Left ventricle myocardium inferior (tissue), 1 donor: Measurements from ENCODE around the gene HDAC4. TPM values are rescaled to one million over a fixed set of nuclear protein-coding genes. Genes with fewer than 3 reads are reported as not detected.

Experiments used
- DNase-seq: peaks from one replicate; pipeline ENCODE4 v3.0.0-alpha.2; 2020
- H3K27ac ChIP-seq: fragments of 200-600 bp; replicated peaks from 2 replicates; pipeline ENCODE4 v1.8.0; 2021
- H3K27me3 ChIP-seq: fragments of 200-600 bp; 2 replicates; pipeline ENCODE4 v1.8.0; 2021; ENCODE audit warnings: low read depth
- H3K36me3 ChIP-seq: fragments of 200-600 bp; 2 replicates; pipeline ENCODE4 v1.8.0; 2021
- H3K4me1 ChIP-seq: fragments of 200-600 bp; 2 replicates; pipeline ENCODE4 v1.8.0; 2021
- H3K4me3 ChIP-seq: fragments of 200-600 bp; 2 replicates; pipeline ENCODE4 v1.8.0; 2021; ENCODE audit warnings: mild to moderate bottlenecking, moderate library complexity
- H3K9me3 ChIP-seq: fragments of 200-600 bp; replicated peaks from 2 replicates; pipeline ENCODE4 v1.8.0; 2021
- intact Hi-C: fragments of 100-400 bp; cut with micrococcal nuclease; formaldehyde crosslinking; loops from one replicate; pipeline ENCODE4 v1.11.0; 2022
- total RNA-seq: library from RNA; stranded (reverse); fragmentation: NEBNext Ultra II Directional; extraction: Animal tissue kit (Norgen Biotek cat#: 25700); gene quantifications from one replicate; pipeline ENCODE4 v1.2.1, GENCODE V29; 2021
- TF ChIP-seq, protein P1 (sequence below): fragments of 200-600 bp; IDR thresholded peaks from 2 replicates; pipeline ENCODE4 v1.8.0; 2021; ENCODE audit warnings: antibody characterized with exemption, mild to moderate bottlenecking, borderline replicate concordance
- donor health status: DM: no; HTN: yes; CAD: no; lungs with severe emphysema.

HDAC4 gene
- total RNA-seq, 1 donor from 2014 or later = 23.9 TPM

DNA sequence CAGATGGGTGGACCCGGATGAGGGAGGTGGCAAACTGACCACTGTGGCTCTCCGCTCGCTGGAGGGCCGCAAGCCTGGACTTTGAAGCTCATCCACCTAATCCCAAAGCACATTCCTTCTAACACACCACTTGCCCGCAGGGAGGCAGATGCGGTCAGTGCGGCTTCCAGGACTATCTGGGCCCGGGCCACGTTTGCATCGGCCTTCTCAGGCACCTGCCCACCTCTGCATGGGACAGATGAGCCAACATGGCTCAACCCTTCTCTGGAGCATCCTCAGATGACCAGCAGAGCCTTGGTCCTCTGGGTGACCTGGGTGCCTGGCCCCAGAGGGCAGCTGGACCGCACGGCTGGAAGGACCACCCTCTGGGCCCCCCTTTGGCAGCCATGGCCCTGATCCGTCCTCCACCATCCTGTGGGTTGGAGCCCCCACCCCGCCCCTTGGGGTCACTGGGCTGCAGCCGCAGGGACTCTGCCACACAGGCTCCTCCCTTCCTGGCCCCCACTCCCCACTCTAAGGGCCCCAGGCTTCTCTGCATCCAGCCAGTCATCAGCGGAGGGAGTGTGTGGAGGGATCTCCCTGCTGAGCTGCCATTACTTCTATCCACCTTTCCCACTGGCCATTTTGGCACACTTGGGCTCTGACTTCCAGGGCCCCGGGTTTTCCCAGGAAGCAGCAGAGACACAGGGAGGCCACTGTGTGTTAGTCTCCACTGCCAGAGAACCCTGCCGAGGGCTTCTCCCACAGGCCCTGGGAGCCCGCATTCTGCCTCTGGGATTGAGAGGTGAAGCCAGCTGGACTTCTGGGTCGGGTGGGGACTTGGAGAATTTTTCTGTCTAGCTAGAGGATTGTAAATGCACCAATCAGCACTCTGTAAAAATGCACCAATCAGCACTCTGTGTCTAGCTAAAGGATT, 12.3 kb downstream of the HDAC4 start:
- H3K27ac ChIP-seq = no peak overlapping the region
- DNase-seq = no peak
- no peak overlapping the region for H3K4me3 ChIP-seq
- peaks cover 8% of the 10 kb centered on the region for H3K36me3 ChIP-seq
- H3K4me1 ChIP-seq = peaks cover 39% of the 10 kb centered on the region
- TF ChIP-seq, protein P1, sequence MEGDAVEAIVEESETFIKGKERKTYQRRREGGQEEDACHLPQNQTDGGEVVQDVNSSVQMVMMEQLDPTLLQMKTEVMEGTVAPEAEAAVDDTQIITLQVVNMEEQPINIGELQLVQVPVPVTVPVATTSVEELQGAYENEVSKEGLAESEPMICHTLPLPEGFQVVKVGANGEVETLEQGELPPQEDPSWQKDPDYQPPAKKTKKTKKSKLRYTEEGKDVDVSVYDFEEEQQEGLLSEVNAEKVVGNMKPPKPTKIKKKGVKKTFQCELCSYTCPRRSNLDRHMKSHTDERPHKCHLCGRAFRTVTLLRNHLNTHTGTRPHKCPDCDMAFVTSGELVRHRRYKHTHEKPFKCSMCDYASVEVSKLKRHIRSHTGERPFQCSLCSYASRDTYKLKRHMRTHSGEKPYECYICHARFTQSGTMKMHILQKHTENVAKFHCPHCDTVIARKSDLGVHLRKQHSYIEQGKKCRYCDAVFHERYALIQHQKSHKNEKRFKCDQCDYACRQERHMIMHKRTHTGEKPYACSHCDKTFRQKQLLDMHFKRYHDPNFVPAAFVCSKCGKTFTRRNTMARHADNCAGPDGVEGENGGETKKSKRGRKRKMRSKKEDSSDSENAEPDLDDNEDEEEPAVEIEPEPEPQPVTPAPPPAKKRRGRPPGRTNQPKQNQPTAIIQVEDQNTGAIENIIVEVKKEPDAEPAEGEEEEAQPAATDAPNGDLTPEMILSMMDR = no peak
- no peaks in the 10 kb centered on the region for H3K27me3 ChIP-seq
- intact Hi-C loops = no loop called here
- H3K9me3 ChIP-seq = no peaks in the 10 kb centered on the region

DNA sequence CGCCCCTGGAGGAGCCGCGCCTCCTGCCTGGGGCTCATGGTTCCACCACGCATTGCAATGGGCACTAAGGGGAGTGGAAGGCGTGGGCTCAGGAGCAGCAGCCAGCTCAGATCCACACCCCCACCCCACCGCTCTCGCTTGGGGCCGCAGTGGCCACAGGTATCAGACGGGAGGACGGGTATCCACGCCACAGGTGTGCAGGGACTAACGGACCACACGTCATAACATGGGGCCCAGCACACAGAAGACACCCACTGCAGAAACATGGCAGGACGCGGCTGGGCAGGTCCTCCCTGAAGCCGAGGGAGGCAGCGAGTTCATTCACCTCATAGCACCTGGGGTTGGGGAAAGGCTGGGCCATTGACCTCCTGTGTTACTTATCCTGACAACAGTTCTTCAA, 13.0 kb downstream of the HDAC4 start:
- TF ChIP-seq, protein P1 = no peak
- no peak overlapping the region for H3K27ac ChIP-seq
- intact Hi-C loops = no loop called here
- peaks cover 32% of the 10 kb centered on the region for H3K4me1 ChIP-seq
- H3K9me3 ChIP-seq = no peaks in the 10 kb centered on the region
- H3K36me3 ChIP-seq = peaks cover 8% of the 10 kb centered on the region
- no peaks in the 10 kb centered on the region for H3K27me3 ChIP-seq
- no peak overlapping the region for H3K4me3 ChIP-seq
- DNase-seq = no peak

DNA sequence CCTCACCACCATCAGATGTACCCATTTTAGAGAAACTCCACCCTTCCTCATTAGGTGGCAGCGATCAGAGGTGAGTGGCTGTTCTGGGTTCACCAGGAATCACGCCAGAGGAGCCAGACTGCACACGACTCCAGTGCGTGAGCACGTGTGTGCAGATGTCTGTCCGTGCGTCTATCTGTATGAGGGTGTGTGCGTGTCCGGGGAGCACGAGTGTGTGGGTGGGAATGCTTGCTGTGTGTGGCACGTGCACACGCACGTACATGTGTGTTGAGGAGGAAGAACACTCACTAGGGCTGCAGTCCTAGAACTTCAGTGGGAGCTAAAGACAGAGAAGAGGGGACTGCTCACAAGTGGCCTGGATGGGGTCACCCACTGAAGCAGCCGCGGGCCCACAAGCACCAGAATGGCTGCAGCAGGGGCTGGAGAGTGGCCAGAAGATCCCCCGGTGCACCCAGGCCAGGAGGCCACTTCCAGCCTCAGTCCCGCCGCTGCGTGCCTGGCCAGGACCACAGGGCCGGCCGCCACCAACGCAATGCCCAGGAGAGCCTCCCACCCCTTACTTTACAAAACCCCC, 13.9 kb downstream of the HDAC4 start:
- no peak overlapping the region for H3K27ac ChIP-seq
- intact Hi-C loops = no loop called here
- H3K4me3 ChIP-seq = no peak overlapping the region
- H3K4me1 ChIP-seq = peaks cover 28% of the 10 kb centered on the region
- DNase-seq = no peak
- no peaks in the 10 kb centered on the region for H3K9me3 ChIP-seq
- peaks cover 8% of the 10 kb centered on the region for H3K36me3 ChIP-seq
- TF ChIP-seq, protein P1 = no peak
- H3K27me3 ChIP-seq = no peaks in the 10 kb centered on the region

DNA sequence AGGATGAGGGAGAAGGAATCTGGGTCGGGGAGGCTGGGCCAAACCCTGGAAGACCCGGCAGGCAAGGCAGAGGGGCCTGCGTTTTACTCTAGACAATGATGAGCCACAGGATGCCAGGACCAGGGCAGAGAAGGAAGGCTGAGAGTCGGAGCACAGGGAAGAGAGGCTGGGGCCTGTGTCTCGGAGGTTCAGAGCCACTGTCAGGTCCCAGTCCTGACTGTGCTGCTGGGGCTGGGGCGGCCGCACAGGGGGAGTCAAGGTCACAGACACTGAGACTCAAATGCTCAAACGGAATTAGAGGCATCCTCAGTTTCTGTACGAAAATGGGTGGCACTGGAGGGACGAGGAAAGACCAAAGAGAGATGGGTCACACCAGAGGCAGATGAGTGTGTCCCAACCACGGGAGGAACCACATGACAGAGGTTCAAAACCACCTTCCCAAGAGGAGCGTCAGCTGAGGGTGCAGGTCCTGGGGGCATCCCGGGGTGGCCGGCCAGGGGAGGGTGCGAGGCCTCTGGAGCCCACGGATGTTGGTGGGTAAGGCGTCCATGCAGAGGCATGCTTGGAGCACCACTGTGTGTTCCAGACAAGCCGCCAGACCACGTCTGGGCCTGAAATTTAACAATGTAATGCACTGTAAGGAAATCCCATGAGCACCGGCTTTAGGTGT, 14.7 kb downstream of the HDAC4 start:
- DNase-seq = no peak
- Histone ChIP-seq H3K36me3 (peaks cover 8% of the 10 kb centered on the region), H3K9me3 (no peaks in the 10 kb centered on the region), H3K4me3 (no peak overlapping the region), H3K4me1 (peaks cover 28% of the 10 kb centered on the region), H3K27ac (no peak overlapping the region), H3K27me3 (no peaks in the 10 kb centered on the region)
- TF ChIP-seq, protein P1 = no peak
- intact Hi-C loops = no loop called here

DNA sequence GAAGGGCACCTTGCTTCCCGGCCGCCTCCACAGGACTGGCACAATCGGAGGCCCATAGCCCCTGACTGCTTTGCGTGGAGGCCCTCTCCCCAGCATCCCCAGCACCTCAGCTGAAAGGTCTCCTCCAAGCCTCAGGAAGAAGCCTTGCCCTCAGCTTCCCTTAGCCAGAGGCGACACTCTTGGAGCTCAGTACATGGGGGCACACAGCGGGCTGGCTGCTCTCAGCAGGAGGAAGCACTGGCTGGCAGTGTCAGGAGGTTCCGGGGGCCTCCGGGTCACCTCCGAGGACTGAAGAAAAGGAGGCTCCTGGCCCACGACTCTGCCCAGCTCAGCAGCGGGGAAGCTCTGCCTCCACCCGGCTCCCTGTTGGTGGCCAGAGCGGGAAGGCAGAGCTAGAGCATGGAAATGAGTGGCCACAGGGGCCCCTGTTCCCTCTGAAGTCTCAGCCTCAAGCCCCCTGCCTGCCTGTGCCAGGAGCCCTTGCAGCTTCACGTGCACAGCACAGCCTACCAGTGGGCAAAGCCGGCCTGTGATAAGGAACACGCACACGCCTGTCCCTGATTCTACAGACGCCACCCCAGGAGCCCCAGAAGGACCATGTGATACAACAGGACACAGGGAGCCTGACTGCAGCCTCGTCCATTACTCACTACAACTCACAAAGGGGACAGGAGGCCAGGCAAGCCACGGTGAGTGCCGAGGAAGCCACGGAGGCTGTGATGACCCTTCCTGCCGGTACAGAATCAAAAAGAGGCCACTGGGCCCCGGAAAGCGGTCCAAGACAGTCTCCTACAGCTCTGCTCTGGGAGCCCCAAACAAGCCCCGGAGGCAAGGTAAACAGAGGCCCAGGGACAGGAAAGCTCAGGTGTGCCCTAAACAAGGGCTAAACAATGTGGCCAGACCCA, 15.5 kb downstream of the HDAC4 start:
- intact Hi-C loops = no loop called here
- no peak for DNase-seq

More for the DNA sequence above, 15.5 kb downstream of the HDAC4 start:
- TF ChIP-seq, protein P1 = no peak
- Histone ChIP-seq H3K9me3 (no peaks in the 10 kb centered on the region), H3K27ac (no peak overlapping the region), H3K36me3 (peaks cover 8% of the 10 kb centered on the region), H3K27me3 (no peaks in the 10 kb centered on the region), H3K4me1 (peaks cover 23% of the 10 kb centered on the region), H3K4me3 (no peak overlapping the region)
